Activated B cell treated with CpG ODN at 0.5 μM for 24 hours (primary cell): ENCODE results near the gene FHIT. TPM values are rescaled to one million over a fixed set of nuclear protein-coding genes. Genes with fewer than 3 reads are reported as not detected.

Source experiments
- ATAC-seq: fragments of 200-7000 bp; cut with Tn5 transposase; one replicate; pipeline ENCODE4 v1.10.0; 2021; ENCODE audit warnings: low read depth, mild to moderate bottlenecking, moderate library complexity
- CTCF ChIA-PET: fragments of 350-600 bp; sonication (Branson Sonifier 250); formaldehyde crosslinking; loops from one replicate; lab custom pipeline; 2021; ENCODE audit warnings: antibody characterized with exemption; lab: Charles Lee
- POLR2A ChIA-PET: fragments of 350-600 bp; sonication (Branson Sonifier 250); formaldehyde crosslinking; loops from one replicate; lab custom pipeline; 2021; ENCODE audit warnings: antibody characterized with exemption; lab: Charles Lee
- DNase-seq: peaks from one replicate; pipeline ENCODE4 v3.0.0; 2022
- H3K27ac Mint-ChIP-seq: one replicate; pipeline ENCODE4 v1.8.0; 2020; ENCODE audit warnings: mixed read lengths
- H3K27me3 Mint-ChIP-seq: one replicate; pipeline ENCODE4 v1.8.0; 2021; ENCODE audit warnings: mixed read lengths
- H3K36me3 Mint-ChIP-seq: one replicate; pipeline ENCODE4 v1.8.0; 2021; ENCODE audit warnings: low read depth, mixed read lengths
- H3K4me1 Mint-ChIP-seq: one replicate; pipeline ENCODE4 v1.8.0; 2021; ENCODE audit warnings: mixed read lengths
- H3K4me3 Mint-ChIP-seq: one replicate; pipeline ENCODE4 v1.8.0; 2020; ENCODE audit warnings: mild to moderate bottlenecking, mixed read lengths
- H3K9me3 Mint-ChIP-seq: one replicate; pipeline ENCODE4 v1.8.0; 2020; ENCODE audit warnings: mixed read lengths
- CTCF ChIP-seq: fragments of 200-600 bp; IDR thresholded peaks from one replicate; pipeline ENCODE4 v1.8.0; 2022; ENCODE audit warnings: antibody characterized with exemption, mild to moderate bottlenecking
- intact Hi-C: fragments of 100-400 bp; cut with micrococcal nuclease; formaldehyde crosslinking; loops from one replicate; pipeline ENCODE4 v1.15.1; 2024
- total RNA-seq: library from RNA; stranded (reverse); gene quantifications from 2 replicates; pipeline ENCODE4 v1.2.3, GENCODE V29; 2022

FHIT gene
- total RNA-seq, 1 donor from 2014 or later = 5.5 TPM

- DNase-seq (no peak), ATAC-seq (no peak)
- Mint-ChIP-seq H3K4me1 (peaks cover 20% of the 10 kb centered on the region), H3K9me3 (no peaks in the 10 kb centered on the region), H3K4me3 (no peak overlapping the region), H3K27ac (peak overlapping the region; percentile 82), H3K36me3 (no peaks in the 10 kb centered on the region), H3K27me3 (no peaks in the 10 kb centered on the region)
- ChIA-PET POLR2A (no interaction called here), CTCF (no interaction called here)
- TF ChIP-seq CTCF = no peak
- intact Hi-C loops = no loop called here
Measured at GRCh38 chr3:61008153-61008997, 242.9 kb downstream of the FHIT start.

- no peaks in the 10 kb centered on the region for H3K9me3 Mint-ChIP-seq
- no peak for DNase-seq
- no peaks in the 10 kb centered on the region for H3K27me3 Mint-ChIP-seq
- H3K4me1 Mint-ChIP-seq = peaks cover 20% of the 10 kb centered on the region
- no peaks in the 10 kb centered on the region for H3K36me3 Mint-ChIP-seq
- TF ChIP-seq CTCF = no peak
- intact Hi-C loops = no loop called here
- no peak overlapping the region for H3K4me3 Mint-ChIP-seq
- ChIA-PET CTCF (no interaction called here), POLR2A (no interaction called here)
- ATAC-seq = no peak
- no peak overlapping the region for H3K27ac Mint-ChIP-seq
Measured at GRCh38 chr3:61005591-61005990, 245.7 kb downstream of the FHIT start.

DNA sequence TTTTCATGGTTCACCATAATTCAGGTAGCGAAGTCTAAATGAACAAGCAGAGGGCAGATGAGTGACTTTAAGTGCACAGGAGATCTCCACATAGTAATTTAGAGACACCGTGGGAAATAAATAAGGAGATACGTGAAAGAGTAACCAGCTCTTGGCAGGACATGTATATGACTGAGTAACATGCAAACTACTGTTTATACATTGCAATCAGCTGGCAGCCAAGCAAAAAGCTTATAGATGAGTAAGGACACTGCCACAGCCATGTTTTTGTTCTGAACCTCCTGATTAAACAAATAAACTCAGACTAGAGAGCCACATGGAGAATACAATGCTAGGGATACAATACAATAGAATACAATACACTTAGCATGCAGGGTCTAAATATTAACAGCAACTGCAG, 252.4 kb downstream of the FHIT start:
- H3K4me3 Mint-ChIP-seq = no peak overlapping the region
- ChIA-PET CTCF (no interaction called here), POLR2A (no interaction called here)
- no peaks in the 10 kb centered on the region for H3K27me3 Mint-ChIP-seq
- intact Hi-C loops = no loop called here
- H3K27ac Mint-ChIP-seq = no peak overlapping the region
- H3K4me1 Mint-ChIP-seq = no peaks in the 10 kb centered on the region
- no peaks in the 10 kb centered on the region for H3K36me3 Mint-ChIP-seq
- ATAC-seq = no peak
- H3K9me3 Mint-ChIP-seq = no peaks in the 10 kb centered on the region
- no peak for TF ChIP-seq CTCF
- no peak for DNase-seq

- no peaks in the 10 kb centered on the region for H3K27me3 Mint-ChIP-seq
- no peak overlapping the region for H3K27ac Mint-ChIP-seq
- ATAC-seq = no peak
- ChIA-PET CTCF (no interaction called here), POLR2A (no interaction called here)
- H3K36me3 Mint-ChIP-seq = no peaks in the 10 kb centered on the region
- H3K9me3 Mint-ChIP-seq = peaks cover 3% of the 10 kb centered on the region
- TF ChIP-seq CTCF = no peak
- no peak for DNase-seq
- H3K4me3 Mint-ChIP-seq = no peak overlapping the region
- intact Hi-C loops = no loop called here
- no peaks in the 10 kb centered on the region for H3K4me1 Mint-ChIP-seq
Measured at GRCh38 chr3:60992395-60992794, 258.9 kb downstream of the FHIT start.

DNA sequence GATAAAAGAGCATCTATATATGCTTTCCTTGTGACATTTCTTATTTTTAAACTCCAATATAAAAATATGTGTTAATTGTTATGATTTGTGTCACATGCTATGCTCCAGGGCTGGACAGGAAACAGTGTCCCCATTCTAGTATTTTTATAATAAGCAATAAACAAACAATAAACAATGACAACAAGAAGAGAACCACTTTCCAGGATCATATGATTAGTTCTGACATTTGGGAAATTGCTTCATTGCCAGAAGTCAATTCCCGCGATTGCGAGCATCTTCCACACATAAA, 260.9 kb downstream of the FHIT start:
- POLR2A ChIA-PET = no interaction called here
- H3K27ac Mint-ChIP-seq = no peak overlapping the region
- H3K36me3 Mint-ChIP-seq = no peaks in the 10 kb centered on the region
- no peak for TF ChIP-seq CTCF
- no peaks in the 10 kb centered on the region for H3K27me3 Mint-ChIP-seq
- H3K9me3 Mint-ChIP-seq = peaks cover 6% of the 10 kb centered on the region
- CTCF ChIA-PET = no interaction called here
- DNase-seq (no peak), ATAC-seq (no peak)
- H3K4me3 Mint-ChIP-seq = no peak overlapping the region
- intact Hi-C loops = no loop called here
- H3K4me1 Mint-ChIP-seq = no peaks in the 10 kb centered on the region
